Embryonic facial prominence (tissue), 1 donor: ENCODE data around the gene NEU1.
A peak's percentile ranks its signal among the peaks of the same experiment; 100 is the strongest.
"Not testable (repeated sequence)": the region's sequence is repeated elsewhere in the genome, so short reads cannot be mapped to it uniquely, and the experiment has no call there.

Experiments used
- DNase-seq: peaks from one replicate; pipeline ENCODE4 v3.0.0-alpha.2; 2016; ENCODE audit errors: extremely low spot score

Gene NEU1

DNA sequence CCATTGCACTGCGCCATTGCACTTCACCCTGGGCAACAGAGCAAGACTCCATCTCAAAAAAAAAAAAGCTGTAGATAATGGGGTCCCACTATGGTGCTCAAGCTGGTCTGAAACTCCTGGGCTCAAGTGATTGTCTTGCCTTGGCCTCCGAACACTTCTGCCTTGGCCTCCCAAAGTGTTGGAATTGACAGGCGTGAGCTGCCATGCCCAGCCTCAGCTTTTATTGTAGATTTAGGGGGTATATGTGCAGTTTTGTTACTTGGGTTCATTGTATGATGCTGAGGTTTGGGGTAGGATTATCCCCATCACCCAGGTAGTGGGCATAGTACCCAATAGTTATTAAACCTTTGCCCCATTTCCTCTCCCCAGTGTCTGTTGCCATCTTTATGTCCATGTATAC lies 23.7 kb downstream of the NEU1 start:
- DNase-seq: no peak

GRCh38 chr6:31838114-31838553 lies 24.5 kb downstream of the NEU1 start:
- DNase-seq: not testable (repeated sequence)

GRCh38 chr6:31837369-31838113 lies 25.1 kb downstream of the NEU1 start:
- no peak for DNase-seq

GRCh38 chr6:31836474-31837368 lies 25.9 kb downstream of the NEU1 start:
- DNase-seq: no peak

- DNase-seq: no peak
Observed at GRCh38 chr6:31836047-31836473, 26.6 kb downstream of the NEU1 start.

GRCh38 chr6:31834367-31835250 lies 28.0 kb downstream of the NEU1 start:
- peak; percentile 68 for DNase-seq

DNA sequence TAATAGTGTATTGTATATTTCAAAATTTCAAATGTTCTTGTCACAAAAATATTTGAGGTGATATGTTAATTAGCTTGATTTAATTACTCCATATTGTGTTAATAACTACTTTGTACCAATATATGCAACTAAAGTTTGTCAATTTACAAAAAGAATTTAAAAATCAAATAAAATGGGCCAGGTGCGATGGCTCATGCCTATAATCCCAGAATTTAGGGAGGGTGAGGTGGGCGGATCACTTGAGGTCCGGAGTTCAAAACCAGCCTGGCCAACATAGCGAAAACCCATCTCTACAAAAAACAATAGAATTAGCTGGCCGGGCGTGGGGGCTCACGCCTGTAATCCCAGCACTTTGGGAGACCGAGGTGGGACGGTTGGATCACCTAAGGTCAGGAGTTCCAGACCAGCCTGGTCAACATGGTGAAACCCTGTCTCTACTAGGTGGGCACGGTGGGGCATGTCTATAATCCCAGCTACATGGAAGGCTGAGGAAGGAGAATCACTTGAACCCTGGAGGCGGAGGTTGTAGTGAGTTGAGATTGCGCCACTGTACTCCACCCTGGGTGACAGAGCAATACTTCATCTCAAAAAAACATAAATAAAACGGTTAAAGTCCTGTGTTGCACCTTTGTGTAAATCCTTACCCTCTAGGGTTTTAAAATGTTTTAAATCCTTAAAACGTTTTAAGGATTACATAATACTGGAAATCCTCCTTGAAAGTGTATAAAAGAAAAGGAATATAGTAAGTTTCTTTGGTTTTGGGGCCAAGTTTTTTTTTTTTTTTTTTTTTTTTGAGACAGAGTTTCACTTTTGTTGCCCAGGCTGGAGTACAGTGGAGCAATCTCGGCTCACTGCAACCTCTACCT lies 31.0 kb downstream of the NEU1 start:
- DNase-seq: no peak

GRCh38 chr6:31830886-31831335 lies 31.7 kb downstream of the NEU1 start:
- no peak for DNase-seq

DNA sequence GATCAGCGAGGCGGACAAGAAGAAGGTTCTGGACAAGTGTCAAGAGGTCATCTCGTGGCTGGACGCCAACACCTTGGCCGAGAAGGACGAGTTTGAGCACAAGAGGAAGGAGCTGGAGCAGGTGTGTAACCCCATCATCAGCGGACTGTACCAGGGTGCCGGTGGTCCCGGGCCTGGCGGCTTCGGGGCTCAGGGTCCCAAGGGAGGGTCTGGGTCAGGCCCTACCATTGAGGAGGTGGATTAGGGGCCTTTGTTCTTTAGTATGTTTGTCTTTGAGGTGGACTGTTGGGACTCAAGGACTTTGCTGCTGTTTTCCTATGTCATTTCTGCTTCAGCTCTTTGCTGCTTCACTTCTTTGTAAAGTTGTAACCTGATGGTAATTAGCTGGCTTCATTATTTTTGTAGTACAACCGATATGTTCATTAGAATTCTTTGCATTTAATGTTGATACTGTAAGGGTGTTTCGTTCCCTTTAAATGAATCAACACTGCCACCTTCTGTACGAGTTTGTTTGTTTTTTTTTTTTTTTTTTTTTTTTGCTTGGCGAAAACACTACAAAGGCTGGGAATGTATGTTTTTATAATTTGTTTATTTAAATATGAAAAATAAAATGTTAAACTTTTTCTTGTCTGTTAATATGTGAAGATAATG lies 32.9 kb downstream of the NEU1 start:
- no peak for DNase-seq

- DNase-seq: peak; percentile 99
Observed at GRCh38 chr6:31827286-31828079, 35.1 kb downstream of the NEU1 start, which contains the start of gene HSPA1B. TSS of gene HSPA1B (plus strand) at chr6:31827738. CDS start at chr6:31827951, 213 bp downstream.

GRCh38 chr6:31826793-31827285 lies 35.8 kb downstream of the NEU1 start:
- peak; percentile 83 for DNase-seq

DNA sequence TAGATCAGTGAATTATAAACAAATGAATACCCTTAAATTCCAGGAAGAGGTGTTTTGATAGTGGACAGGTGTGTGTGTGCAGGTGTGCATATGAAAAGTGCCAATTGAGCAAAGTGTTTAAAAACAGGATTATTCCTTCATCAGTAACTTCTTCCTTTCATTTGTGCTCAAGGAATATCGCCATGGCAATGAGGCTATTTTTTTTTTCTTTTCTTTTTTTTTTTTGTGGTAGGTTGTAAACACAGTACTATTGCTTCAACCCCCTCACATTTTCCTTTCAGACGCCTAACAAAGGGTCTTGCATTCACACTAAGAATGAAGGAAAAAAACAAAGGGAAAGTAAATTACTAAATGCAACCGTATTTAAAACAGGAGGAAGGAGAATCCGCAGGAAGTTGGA lies 37.1 kb downstream of the NEU1 start:
- no peak for DNase-seq

DNA sequence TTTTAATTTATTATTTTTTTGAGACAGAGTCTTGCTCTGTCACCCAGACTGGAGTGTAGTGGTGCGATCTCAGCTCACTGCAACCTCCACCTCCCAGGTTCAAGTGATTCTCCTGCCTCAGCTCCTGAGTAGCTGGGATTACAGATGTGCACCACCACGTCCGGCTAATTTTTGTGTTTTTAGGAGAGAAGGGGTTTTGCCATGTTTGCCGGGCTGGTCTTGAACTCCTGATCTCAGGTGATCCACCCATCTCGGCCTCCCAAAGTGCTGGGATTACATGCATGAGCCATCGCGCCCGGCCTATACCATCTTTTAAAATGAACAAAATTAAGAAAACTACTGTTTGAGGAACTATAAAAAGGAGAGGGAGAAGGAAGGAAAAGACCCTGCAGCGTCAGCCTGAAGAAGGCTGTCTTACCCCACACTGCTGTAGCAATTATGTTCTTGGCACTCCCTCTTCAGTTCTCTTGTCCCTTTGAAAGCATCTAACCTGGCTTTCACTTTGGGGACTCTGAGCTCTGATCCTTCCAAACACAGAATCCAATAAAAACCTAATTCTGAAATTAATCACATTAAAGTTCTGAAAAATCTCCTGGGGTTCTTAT lies 38.9 kb downstream of the NEU1 start:
- DNase-seq: not testable (repeated sequence)

- DNase-seq: no peak
Observed at GRCh38 chr6:31822036-31822821, 40.4 kb downstream of the NEU1 start.

- no peak for DNase-seq
Observed at GRCh38 chr6:31821301-31822035, 41.2 kb downstream of the NEU1 start.

DNA sequence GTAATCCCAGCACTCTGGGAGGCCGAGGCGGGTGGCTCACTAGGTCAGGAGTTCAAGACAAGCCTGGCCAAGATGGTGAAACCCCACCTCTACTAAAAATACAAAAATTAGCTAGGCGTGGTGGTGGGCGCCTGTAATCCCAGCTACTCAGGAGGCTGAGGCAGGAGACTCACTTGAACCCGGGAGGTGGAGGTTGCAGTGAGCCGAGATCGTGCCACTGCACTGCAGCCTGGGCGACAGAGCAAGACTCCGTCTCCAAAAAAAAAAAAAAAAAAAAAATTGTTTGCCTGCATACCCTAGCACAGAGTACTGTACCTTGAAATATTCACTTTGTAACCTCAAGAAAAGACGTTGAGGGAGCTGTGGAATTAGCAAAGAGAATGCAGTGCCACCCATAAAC lies 42.2 kb downstream of the NEU1 start:
- DNase-seq: not testable (repeated sequence)

- DNase-seq: no peak
Observed at GRCh38 chr6:31819871-31820299, 42.7 kb downstream of the NEU1 start.
